ENCODE data around the gene SELENON. TPM values are rescaled to one million over a fixed set of nuclear protein-coding genes. Genes with fewer than 3 reads are reported as not detected.

SELENON gene
- polyA plus RNA-seq, 1 experiment, result 39.9 TPM

DNA sequence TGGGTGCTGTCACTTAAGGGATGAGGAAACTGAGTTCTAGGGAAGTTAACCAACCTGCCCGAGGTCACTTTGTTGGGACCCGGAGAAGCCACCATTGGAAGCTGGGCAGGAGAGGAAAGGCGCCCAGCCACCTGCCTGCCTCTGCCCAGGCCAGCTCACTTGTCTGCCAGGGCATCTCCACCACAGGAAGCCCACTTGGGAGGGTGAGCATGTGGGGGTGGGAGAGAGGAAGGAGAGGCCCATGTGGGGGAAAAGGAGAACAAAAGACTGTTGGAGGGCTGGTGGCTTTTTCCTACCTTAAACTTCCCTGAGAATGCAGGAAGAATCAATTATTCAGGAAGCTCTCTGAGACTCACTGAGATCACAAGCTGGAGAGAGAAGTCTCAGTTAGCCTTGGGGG is 43.8 kb upstream of the SELENON start:
- ChIA-PET CTCF (no interaction called here), POLR2A (interaction anchor here (0.6 to 1.1 kb wide), 2 partner anchors 11 to 315 kb away, joined by 3 read pairs; no protein-coding TSS in a partner anchor)
- Histone ChIP-seq H3K36me3 (ENCODE audit: control insufficient read depth, insufficient read depth, low read length) (no peaks in the 10 kb centered on the region), H3K4me3 (ENCODE audit: low read depth, low read length) (no peak overlapping the region), H3K27me3 (ENCODE audit: control insufficient read depth, insufficient read depth, low read length) (peaks cover 23% of the 10 kb centered on the region)
- TF ChIP-seq, protein P1, sequence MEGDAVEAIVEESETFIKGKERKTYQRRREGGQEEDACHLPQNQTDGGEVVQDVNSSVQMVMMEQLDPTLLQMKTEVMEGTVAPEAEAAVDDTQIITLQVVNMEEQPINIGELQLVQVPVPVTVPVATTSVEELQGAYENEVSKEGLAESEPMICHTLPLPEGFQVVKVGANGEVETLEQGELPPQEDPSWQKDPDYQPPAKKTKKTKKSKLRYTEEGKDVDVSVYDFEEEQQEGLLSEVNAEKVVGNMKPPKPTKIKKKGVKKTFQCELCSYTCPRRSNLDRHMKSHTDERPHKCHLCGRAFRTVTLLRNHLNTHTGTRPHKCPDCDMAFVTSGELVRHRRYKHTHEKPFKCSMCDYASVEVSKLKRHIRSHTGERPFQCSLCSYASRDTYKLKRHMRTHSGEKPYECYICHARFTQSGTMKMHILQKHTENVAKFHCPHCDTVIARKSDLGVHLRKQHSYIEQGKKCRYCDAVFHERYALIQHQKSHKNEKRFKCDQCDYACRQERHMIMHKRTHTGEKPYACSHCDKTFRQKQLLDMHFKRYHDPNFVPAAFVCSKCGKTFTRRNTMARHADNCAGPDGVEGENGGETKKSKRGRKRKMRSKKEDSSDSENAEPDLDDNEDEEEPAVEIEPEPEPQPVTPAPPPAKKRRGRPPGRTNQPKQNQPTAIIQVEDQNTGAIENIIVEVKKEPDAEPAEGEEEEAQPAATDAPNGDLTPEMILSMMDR (IDR thresholded peaks at IDR 0.05; ENCODE audit: insufficient read depth, low read depth, low read length), result no peak
- no peak for DNase-seq (ENCODE audit: low read depth)

DNA sequence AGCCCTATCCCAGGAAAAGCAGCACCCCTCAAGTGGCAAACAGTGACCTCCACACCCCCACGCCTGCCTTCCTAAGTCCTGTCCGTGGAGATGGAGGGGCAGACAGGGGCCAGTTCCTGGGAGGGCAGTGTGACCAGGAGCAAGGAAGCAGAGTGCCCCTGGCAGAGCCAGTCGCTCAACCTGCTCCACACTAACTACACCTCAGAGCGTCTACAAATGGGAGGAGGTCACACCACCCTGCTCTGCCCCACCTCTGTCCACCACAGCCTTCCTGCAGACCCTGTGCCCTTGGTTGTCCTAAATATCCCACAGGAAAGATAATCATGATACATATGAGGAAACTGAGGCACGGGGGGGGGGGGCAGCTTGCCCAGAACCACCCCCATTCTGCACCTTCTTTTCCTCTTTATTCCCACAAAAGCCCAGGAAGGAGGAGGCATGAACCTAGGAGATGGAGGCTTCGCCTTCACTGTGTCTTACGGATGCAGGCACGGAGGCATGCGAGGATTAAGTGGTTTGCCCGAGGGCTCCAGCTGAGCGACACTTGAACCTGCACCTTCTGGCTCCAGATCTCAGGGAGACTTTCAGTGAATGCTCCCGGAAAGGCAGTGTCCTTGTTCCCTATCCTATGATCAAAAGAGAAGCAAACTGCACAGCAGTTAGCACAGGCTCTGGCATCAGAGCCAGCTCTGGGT is 42.7 kb upstream of the SELENON start:
- CTCF ChIA-PET, result interaction anchor here (0.6 kb wide), 1 partner anchor 237 kb away, joined by 3 read pairs; no protein-coding TSS in a partner anchor
- TF ChIP-seq, protein P1 (IDR thresholded peaks at IDR 0.05; ENCODE audit: insufficient read depth, low read depth, low read length), result no peak
- Histone ChIP-seq H3K4me3 (ENCODE audit: low read depth, low read length) (no peak overlapping the region), H3K27me3 (ENCODE audit: control insufficient read depth, insufficient read depth, low read length) (peaks cover 20% of the 10 kb centered on the region), H3K36me3 (ENCODE audit: control insufficient read depth, insufficient read depth, low read length) (no peaks in the 10 kb centered on the region)
- no peak for DNase-seq (ENCODE audit: low read depth)
- POLR2A ChIA-PET, result interaction anchor here (1.1 kb wide), 1 partner anchor 10 kb away, joined by 3 read pairs; no protein-coding TSS in a partner anchor

DNA sequence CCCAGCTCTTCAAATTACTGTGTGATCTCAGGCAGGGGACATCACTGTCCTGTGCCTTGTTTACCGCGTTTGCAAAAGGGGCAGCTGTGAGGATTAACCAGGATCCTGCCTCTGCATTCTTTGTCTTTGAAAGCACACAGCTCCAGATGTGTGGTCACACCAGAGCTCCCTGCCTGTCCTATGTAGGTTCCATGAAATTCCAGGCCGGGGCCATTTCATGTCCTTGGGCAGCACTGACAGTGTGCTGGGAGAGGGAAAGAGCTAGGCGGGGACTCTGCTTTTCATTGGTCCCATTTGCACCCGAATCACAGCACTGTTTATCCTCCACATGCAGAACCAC is 42.2 kb upstream of the SELENON start:
- Histone ChIP-seq H3K36me3 (ENCODE audit: control insufficient read depth, insufficient read depth, low read length) (no peaks in the 10 kb centered on the region), H3K4me3 (ENCODE audit: low read depth, low read length) (no peak overlapping the region), H3K27me3 (ENCODE audit: control insufficient read depth, insufficient read depth, low read length) (peaks cover 20% of the 10 kb centered on the region)
- CTCF ChIA-PET, result interaction anchor here (0.6 kb wide), 1 partner anchor 238 kb away, joined by 3 read pairs; no protein-coding TSS in a partner anchor
- POLR2A ChIA-PET, result no interaction called here
- no peak for DNase-seq (ENCODE audit: low read depth)
- TF ChIP-seq, protein P1 (IDR thresholded peaks at IDR 0.05; ENCODE audit: insufficient read depth, low read depth, low read length), result no peak

DNA sequence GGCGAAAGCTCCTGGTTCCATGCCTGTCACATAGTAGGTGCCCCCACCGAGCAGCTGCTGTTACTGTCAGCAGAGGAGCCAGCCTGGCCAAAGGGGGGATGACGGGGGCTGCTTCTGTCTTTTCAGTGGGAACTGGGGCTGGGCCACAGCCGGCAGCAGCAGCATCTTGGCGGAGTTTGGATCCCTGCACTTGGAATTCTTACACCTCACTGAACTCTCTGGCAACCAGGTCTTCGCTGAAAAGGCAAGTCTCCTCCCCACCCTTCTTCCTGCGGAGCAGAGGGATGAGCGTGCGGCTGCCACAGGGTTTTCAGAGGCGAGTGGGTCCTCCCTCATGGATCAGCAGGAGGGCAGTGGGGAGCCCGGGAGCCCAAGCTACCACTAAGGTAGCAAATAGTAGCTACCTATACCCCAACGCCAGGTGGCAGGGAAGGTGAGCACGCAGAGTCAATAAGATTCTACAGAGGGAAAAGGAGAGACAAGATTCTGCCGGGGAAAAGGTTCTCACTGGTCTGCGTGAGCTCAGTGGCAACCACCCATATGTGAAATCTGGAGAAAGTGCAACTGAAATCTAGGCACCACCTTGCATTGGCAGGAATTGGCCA is 41.4 kb upstream of the SELENON start:
- CTCF ChIA-PET, result interaction anchor here (0.9 to 1.6 kb wide), 3 partner anchors 9 to 33 kb away, joined by 3 to 5 read pairs (median 4); no protein-coding TSS in a partner anchor
- H3K36me3 ChIP-seq (ENCODE audit: control insufficient read depth, insufficient read depth, low read length), result no peaks in the 10 kb centered on the region
- no peak for DNase-seq (ENCODE audit: low read depth)
- no peak overlapping the region for H3K4me3 ChIP-seq (ENCODE audit: low read depth, low read length)
- TF ChIP-seq, protein P1 (IDR thresholded peaks at IDR 0.05; ENCODE audit: insufficient read depth, low read depth, low read length), result no peak
- POLR2A ChIA-PET, result no interaction called here
- H3K27me3 ChIP-seq (ENCODE audit: control insufficient read depth, insufficient read depth, low read length), result peaks cover 20% of the 10 kb centered on the region

DNA sequence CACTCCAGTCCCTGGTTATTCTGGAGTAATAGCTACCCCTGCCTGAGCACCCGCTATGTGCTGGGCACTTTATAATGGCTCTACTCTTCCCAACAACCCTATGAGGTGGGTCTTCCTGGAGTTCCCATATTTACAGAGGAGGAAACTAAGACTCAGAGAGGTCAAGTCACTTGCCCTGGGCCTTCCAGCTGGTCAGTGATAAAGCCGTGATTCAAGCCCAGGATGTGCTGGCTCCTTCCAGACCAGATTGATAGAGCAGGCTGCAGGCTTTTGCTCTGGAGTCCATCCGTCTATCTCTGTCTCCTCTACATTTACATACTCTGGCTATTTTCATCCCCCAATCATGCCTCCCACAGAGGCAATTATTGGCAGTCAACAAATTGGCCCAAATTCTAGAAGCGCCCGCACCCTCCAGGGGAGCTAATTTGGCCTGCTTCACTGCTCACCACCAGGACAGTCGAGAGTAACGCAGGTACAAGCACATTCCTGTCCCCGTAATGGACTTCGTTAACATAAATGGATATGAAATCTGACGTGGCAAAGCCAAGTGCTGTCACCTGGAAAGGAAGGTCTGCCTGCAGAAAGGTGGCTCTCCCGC is 39.8 kb upstream of the SELENON start:
- CTCF ChIA-PET, result interaction anchor here (1.1 kb wide), 1 partner anchor 13 kb away, joined by 3 read pairs; no protein-coding TSS in a partner anchor
- H3K27me3 ChIP-seq (ENCODE audit: control insufficient read depth, insufficient read depth, low read length), result peaks cover 20% of the 10 kb centered on the region
- DNase-seq (ENCODE audit: low read depth), result no peak
- POLR2A ChIA-PET, result no interaction called here
- no peaks in the 10 kb centered on the region for H3K36me3 ChIP-seq (ENCODE audit: control insufficient read depth, insufficient read depth, low read length)
- no peak overlapping the region for H3K4me3 ChIP-seq (ENCODE audit: low read depth, low read length)
- TF ChIP-seq, protein P1 (IDR thresholded peaks at IDR 0.05; ENCODE audit: insufficient read depth, low read depth, low read length), result no peak
